ENCODE data around the gene ENPP5.

Gene ENPP5

GRCh38 chr6:46184114-46184513 lies 13.3 kb upstream of the ENPP5 start:
- TF ChIP-seq, protein P1, sequence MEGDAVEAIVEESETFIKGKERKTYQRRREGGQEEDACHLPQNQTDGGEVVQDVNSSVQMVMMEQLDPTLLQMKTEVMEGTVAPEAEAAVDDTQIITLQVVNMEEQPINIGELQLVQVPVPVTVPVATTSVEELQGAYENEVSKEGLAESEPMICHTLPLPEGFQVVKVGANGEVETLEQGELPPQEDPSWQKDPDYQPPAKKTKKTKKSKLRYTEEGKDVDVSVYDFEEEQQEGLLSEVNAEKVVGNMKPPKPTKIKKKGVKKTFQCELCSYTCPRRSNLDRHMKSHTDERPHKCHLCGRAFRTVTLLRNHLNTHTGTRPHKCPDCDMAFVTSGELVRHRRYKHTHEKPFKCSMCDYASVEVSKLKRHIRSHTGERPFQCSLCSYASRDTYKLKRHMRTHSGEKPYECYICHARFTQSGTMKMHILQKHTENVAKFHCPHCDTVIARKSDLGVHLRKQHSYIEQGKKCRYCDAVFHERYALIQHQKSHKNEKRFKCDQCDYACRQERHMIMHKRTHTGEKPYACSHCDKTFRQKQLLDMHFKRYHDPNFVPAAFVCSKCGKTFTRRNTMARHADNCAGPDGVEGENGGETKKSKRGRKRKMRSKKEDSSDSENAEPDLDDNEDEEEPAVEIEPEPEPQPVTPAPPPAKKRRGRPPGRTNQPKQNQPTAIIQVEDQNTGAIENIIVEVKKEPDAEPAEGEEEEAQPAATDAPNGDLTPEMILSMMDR (IDR thresholded peaks at IDR 0.05; ENCODE audit: low read depth, low read length, missing control alignments) = peak; percentile 12
- H3K4me3 ChIP-seq (replicated peaks; ENCODE audit: low read depth, low read length) = no peak overlapping the region
- DNase-seq (ENCODE audit: extremely low read depth, low read depth) = peak; percentile 52

DNA sequence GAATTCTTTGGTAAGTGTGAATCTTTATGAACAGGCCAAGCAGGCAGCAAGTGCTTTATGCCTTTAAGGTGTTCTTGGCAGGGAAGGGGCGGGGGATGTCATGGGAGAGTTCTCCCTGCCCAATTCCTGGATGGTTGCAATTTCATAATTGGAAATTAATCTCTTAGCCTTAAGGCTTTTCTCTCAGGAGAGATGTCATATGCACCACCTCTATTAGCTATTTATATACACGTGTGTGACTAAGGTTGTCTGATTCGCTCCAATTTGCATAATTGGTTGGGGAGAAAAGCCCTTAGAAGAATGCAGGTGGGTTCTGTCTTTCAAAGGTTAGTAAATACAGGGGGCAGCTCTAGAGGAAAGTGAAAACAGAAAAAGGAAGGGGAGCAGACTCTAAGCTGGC lies 5.2 kb upstream of the ENPP5 start:
- no peak overlapping the region for H3K4me3 ChIP-seq (replicated peaks; ENCODE audit: low read depth, low read length)
- TF ChIP-seq, protein P1 (IDR thresholded peaks at IDR 0.05; ENCODE audit: low read depth, low read length, missing control alignments) = no peak
- DNase-seq (ENCODE audit: extremely low read depth, low read depth) = no peak

DNA sequence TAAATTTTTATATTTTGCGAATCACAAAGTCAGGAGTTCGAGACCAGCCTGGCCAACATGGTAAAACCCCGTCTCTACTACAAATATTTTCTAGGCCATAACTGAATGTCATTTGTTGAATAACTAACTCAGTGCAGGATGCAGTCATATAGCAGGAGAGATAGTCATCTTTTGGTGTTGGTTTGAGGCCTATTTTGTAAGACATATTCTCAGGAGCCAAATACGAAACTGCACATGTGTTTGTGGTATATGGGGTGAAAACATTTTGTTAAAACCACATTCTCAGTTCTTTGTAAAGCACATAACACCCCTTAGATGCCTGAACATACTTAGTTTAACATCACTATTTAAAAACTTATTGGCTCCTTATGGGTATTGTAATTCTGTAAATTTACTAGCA lies 4.7 kb upstream of the ENPP5 start:
- TF ChIP-seq, protein P1 (IDR thresholded peaks at IDR 0.05; ENCODE audit: low read depth, low read length, missing control alignments) = no peak
- DNase-seq (ENCODE audit: extremely low read depth, low read depth) = no peak
- H3K4me3 ChIP-seq (replicated peaks; ENCODE audit: low read depth, low read length) = no peak overlapping the region

GRCh38 chr6:46174904-46175303 lies 4.1 kb upstream of the ENPP5 start:
- no peak overlapping the region for H3K4me3 ChIP-seq (replicated peaks; ENCODE audit: low read depth, low read length)
- no peak for DNase-seq (ENCODE audit: extremely low read depth, low read depth)
- TF ChIP-seq, protein P1 (IDR thresholded peaks at IDR 0.05; ENCODE audit: low read depth, low read length, missing control alignments) = no peak

DNA sequence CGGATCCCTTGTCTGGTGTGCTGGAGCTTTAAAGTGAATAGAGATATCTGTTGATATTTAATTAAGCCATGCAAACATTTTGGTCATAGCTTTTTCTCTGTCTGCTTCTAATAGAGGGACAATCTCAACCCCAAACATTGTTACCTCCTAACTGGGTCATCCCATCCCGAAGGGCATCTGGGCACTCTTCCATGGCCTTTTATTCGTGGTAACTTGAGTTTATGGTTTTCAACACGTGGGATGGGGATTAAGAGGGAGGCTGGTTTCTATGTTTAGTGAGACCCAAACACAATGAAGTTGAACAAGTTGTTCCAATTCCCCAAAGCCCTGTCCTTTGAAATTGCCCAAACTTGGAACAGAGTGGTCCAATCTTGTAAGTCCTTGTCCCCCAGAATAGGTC lies 1.4 kb upstream of the ENPP5 start:
- no peak for DNase-seq (ENCODE audit: extremely low read depth, low read depth)
- H3K4me3 ChIP-seq (replicated peaks; ENCODE audit: low read depth, low read length) = no peak overlapping the region
- TF ChIP-seq, protein P1 (IDR thresholded peaks at IDR 0.05; ENCODE audit: low read depth, low read length, missing control alignments) = no peak

DNA sequence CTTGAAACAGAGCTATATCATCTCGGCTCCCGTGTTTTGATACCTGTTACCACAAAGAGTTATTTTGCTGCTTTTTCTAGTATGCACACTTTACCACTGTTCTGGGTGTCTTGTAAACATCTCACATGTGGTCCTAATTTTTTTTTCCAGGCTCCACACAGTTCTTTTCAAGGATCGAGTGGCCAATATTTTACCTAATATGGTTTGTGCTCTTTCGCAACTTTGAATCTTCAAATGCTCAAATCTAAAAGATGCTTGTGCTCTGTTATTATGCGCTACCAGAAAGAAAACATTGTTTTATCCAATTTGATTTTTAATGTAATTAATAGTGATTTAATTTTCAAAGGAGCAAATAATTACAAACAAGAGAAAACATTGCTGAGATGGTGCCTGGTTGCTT lies 10.7 kb downstream of the ENPP5 start:
- H3K4me3 ChIP-seq (replicated peaks; ENCODE audit: low read depth, low read length) = no peak overlapping the region
- no peak for DNase-seq (ENCODE audit: extremely low read depth, low read depth)
- TF ChIP-seq, protein P1 (IDR thresholded peaks at IDR 0.05; ENCODE audit: low read depth, low read length, missing control alignments) = no peak

DNA sequence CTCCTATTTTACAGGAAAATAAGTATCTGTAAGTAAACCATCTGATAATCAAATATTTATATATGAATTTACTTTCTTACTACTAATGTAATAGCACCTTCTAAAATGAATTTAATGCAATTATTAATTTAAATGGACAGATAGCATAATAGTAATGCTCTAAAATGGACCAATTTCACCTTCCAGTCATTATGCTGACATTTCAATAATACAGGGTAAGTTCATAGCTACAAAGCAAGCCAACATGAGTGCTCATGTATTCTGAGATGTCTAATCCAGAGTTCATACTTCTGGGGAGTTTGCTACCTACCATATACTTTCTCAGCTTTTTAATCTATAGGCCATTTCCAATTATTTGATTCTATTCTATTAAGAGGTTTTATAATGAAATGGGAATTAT lies 11.6 kb downstream of the ENPP5 start:
- TF ChIP-seq, protein P1 (IDR thresholded peaks at IDR 0.05; ENCODE audit: low read depth, low read length, missing control alignments) = no peak
- no peak overlapping the region for H3K4me3 ChIP-seq (replicated peaks; ENCODE audit: low read depth, low read length)
- DNase-seq (ENCODE audit: extremely low read depth, low read depth) = no peak

All from HFF-Myc (cell line).